OCI-LY1 (cell line): ENCODE measurements around the gene GALNTL6.

Experiments used
- H2AFZ ChIP-seq: fragments of 200-600 bp; sonication (generic), shearing (Covaris generic); 2 replicates; pipeline ENCODE4 v1.6.0; 2014; ENCODE audit warnings: antibody characterized with exemption, mild to moderate bottlenecking, low read length
- H3F3A ChIP-seq: fragments of 200-600 bp; sonication (generic), shearing (Covaris generic); 2 replicates; pipeline ENCODE4 v1.6.0; 2014; ENCODE audit warnings: mild to moderate bottlenecking, antibody characterized with exemption, low read length, moderate library complexity; ENCODE audit not compliant: insufficient read depth
- H3K27ac ChIP-seq: fragments of 200-600 bp; sonication (generic); 2 replicates; pipeline ENCODE4 v1.5.1; 2014; ENCODE audit warnings: low read length, mixed run types, mild to moderate bottlenecking, low read depth; ENCODE audit not compliant: poor library complexity, severe bottlenecking
- H3K27me3 ChIP-seq: fragments of 200-600 bp; sonication (generic); 2 replicates; pipeline ENCODE4 v1.6.0; 2014; ENCODE audit warnings: antibody characterized with exemption, mild to moderate bottlenecking, low read length, moderate library complexity; ENCODE audit not compliant: insufficient read depth
- H3K36me3 ChIP-seq: fragments of 200-600 bp; sonication (generic); 2 replicates; pipeline ENCODE4 v1.6.1; 2014; ENCODE audit warnings: mild to moderate bottlenecking, antibody characterized with exemption, low read length, moderate library complexity, mixed read lengths; ENCODE audit not compliant: insufficient read depth
- H3K4me1 ChIP-seq: fragments of 200-600 bp; sonication (generic); 2 replicates; pipeline ENCODE4 v1.5.1; 2014; ENCODE audit warnings: mild to moderate bottlenecking, low read length, moderate library complexity; ENCODE audit not compliant: insufficient read depth, severe bottlenecking
- H3K4me2 ChIP-seq: fragments of 200-600 bp; sonication (generic), shearing (Covaris generic); 2 replicates; pipeline ENCODE4 v1.6.1; 2014; ENCODE audit warnings: low read length
- H3K4me3 ChIP-seq: fragments of 200-600 bp; sonication (generic); 2 replicates; pipeline ENCODE4 v1.5.1; 2014; ENCODE audit warnings: low read length, low read depth, mild to moderate bottlenecking, mixed read lengths; ENCODE audit not compliant: poor library complexity, severe bottlenecking
- H3K79me2 ChIP-seq: fragments of 200-600 bp; shearing (Covaris generic); 2 replicates; pipeline ENCODE4 v1.6.1; 2016; ENCODE audit warnings: mixed run types, low read length, mixed read lengths; ENCODE audit not compliant: insufficient read depth
- H3K9ac ChIP-seq: fragments of 200-600 bp; sonication (generic), shearing (Covaris generic); 2 replicates; pipeline ENCODE4 v1.6.1; 2014; ENCODE audit warnings: mild to moderate bottlenecking, low read length, mixed read lengths
- H3K9me2 ChIP-seq: fragments of 200-600 bp; sonication (generic), shearing (Covaris generic); 2 replicates; pipeline ENCODE4 v1.6.1; 2014; ENCODE audit warnings: low read depth, mild to moderate bottlenecking, low read length, mixed read lengths
- H3K9me3 ChIP-seq: fragments of 200-600 bp; shearing (Covaris generic); 2 replicates; pipeline ENCODE4 v1.6.1; 2014; ENCODE audit warnings: low read length, mixed read lengths
- H4K20me1 ChIP-seq: fragments of 200-600 bp; sonication (generic), shearing (Covaris generic); 2 replicates; pipeline ENCODE4 v1.6.0; 2016; ENCODE audit warnings: mild to moderate bottlenecking, low read length; ENCODE audit not compliant: insufficient read depth
- CTCF ChIP-seq: fragments of 200-600 bp; sonication (generic), shearing (Covaris generic); IDR thresholded peaks from 2 replicates; pipeline ENCODE4 v1.5.1; 2017; ENCODE audit warnings: mild to moderate bottlenecking, antibody characterized with exemption, low read length, moderate library complexity, mixed read lengths
- EZH2 ChIP-seq: fragments of 200-600 bp; sonication (generic), shearing (Covaris generic); IDR thresholded peaks from 2 replicates; pipeline ENCODE4 v1.8.0; 2017; ENCODE audit warnings: borderline replicate concordance, mixed run types, mild to moderate bottlenecking, antibody characterized with exemption, low read length, moderate library complexity, mixed read lengths

GALNTL6 gene

GRCh38 chr4:172630280-172630679 is 817.1 kb downstream of the GALNTL6 start:
- Histone ChIP-seq H4K20me1 (no peaks in the 10 kb centered on the region), H3K4me2 (no peak overlapping the region), H3K36me3 (no peaks in the 10 kb centered on the region), H3K27me3 (no peaks in the 10 kb centered on the region), H3K27ac (no peak overlapping the region), H3K4me3 (no peak overlapping the region), H3K4me1 (no peaks in the 10 kb centered on the region), H3K79me2 (no peaks in the 10 kb centered on the region), H2AFZ (no peak overlapping the region), H3K9me2 (no peaks in the 10 kb centered on the region), H3F3A (no peaks in the 10 kb centered on the region), H3K9ac (no peak overlapping the region), H3K9me3 (no peaks in the 10 kb centered on the region)
- TF ChIP-seq CTCF, result no peak
- TF ChIP-seq EZH2, result no peak

GRCh38 chr4:172631832-172632231 is 818.6 kb downstream of the GALNTL6 start:
- H3K4me1 ChIP-seq, result no peaks in the 10 kb centered on the region
- H3K9ac ChIP-seq, result no peak overlapping the region
- no peak overlapping the region for H3K27ac ChIP-seq
- H3K4me3 ChIP-seq, result no peak overlapping the region
- TF ChIP-seq CTCF, result no peak
- TF ChIP-seq EZH2, result no peak
- H2AFZ ChIP-seq, result no peak overlapping the region
- no peaks in the 10 kb centered on the region for H3K9me2 ChIP-seq
- no peak overlapping the region for H3K4me2 ChIP-seq
- H3K79me2 ChIP-seq, result no peaks in the 10 kb centered on the region
- no peaks in the 10 kb centered on the region for H3K9me3 ChIP-seq
- H3K36me3 ChIP-seq, result no peaks in the 10 kb centered on the region
- H3F3A ChIP-seq, result no peaks in the 10 kb centered on the region
- H4K20me1 ChIP-seq, result no peaks in the 10 kb centered on the region
- H3K27me3 ChIP-seq, result no peaks in the 10 kb centered on the region

GRCh38 chr4:172648471-172648870 is 835.3 kb downstream of the GALNTL6 start:
- Histone ChIP-seq H3K9me3 (no peaks in the 10 kb centered on the region), H3K4me1 (no peaks in the 10 kb centered on the region), H3K9ac (no peak overlapping the region), H3K27ac (no peak overlapping the region), H4K20me1 (no peaks in the 10 kb centered on the region), H3K4me2 (no peak overlapping the region), H3K27me3 (no peaks in the 10 kb centered on the region), H3K9me2 (no peaks in the 10 kb centered on the region), H3F3A (no peaks in the 10 kb centered on the region), H3K36me3 (no peaks in the 10 kb centered on the region), H3K4me3 (no peak overlapping the region), H3K79me2 (no peaks in the 10 kb centered on the region), H2AFZ (no peak overlapping the region)
- TF ChIP-seq CTCF (no peak), EZH2 (no peak)
